K562 (cell line): Measurements from ENCODE around the gene C6orf47. TPM values are rescaled to one million over a fixed set of nuclear protein-coding genes. Genes with fewer than 3 reads are reported as not detected.

Experiments
- CREB1 ChIP-seq, 2 experiments: sonication (generic) in 1 of 2; formaldehyde crosslinking in 1 of 2; IDR thresholded peaks; 2 replicates each; pipeline versions ENCODE4 v1.6.1 to v1.8.0; 2012 to 2022; ENCODE audit warnings: inconsistent platforms in 1 of 2, mild to moderate bottlenecking in 1 of 2, missing genetic modification reagents in 1 of 2, moderate library complexity in 1 of 2
- FOSL1 ChIP-seq: fragments of 200-800 bp; sonication (Bioruptor generic); conservative IDR thresholded peaks from 2 replicates; pipeline ENCODE4 v1.6.1; 2016; ENCODE audit warnings: missing genetic modification characterization, missing compliant biosample characterization
- GMEB1 ChIP-seq: fragments of 250-450 bp; sonication (Bioruptor Pico); IDR thresholded peaks from 2 replicates; pipeline ENCODE4 v1.4.0; 2020; ENCODE audit warnings: mild to moderate bottlenecking
- HMGXB4 ChIP-seq: sonication (generic); formaldehyde crosslinking; IDR thresholded peaks from 2 replicates; pipeline ENCODE4 v1.8.1; 2023; ENCODE audit warnings: mild to moderate bottlenecking, missing genetic modification reagents
- KAT8 ChIP-seq: fragments of 450-650 bp; IDR thresholded peaks from 2 replicates; pipeline ENCODE4 v1.6.1; 2016; ENCODE audit warnings: low read depth, mild to moderate bottlenecking
- KLF1 ChIP-seq: fragments of 450-650 bp; IDR thresholded peaks from 2 replicates; pipeline ENCODE4 v1.6.1; 2016; ENCODE audit warnings: missing genetic modification characterization, missing compliant biosample characterization
- PHTF2 ChIP-seq: fragments of 250-450 bp; sonication (Bioruptor Pico); IDR thresholded peaks from 2 replicates; pipeline ENCODE4 v1.5.0; 2021; ENCODE audit warnings: mild to moderate bottlenecking
- PML ChIP-seq: IDR thresholded peaks from 2 replicates; pipeline ENCODE4 v1.6.1; 2012; ENCODE audit warnings: low read length, inconsistent platforms
- PRPF4 ChIP-seq: fragments of 200-400 bp; formaldehyde crosslinking; IDR thresholded peaks from one replicate; pipeline ENCODE4 v1.6.1; 2017; ENCODE audit warnings: low read length, low read depth, mild to moderate bottlenecking; ENCODE audit not compliant: insufficient read depth, poor library complexity, severe bottlenecking
- RAD51 ChIP-seq: fragments of 450-650 bp; IDR thresholded peaks from 2 replicates; pipeline ENCODE4 v1.7.1; 2016; ENCODE audit warnings: low read depth, mild to moderate bottlenecking, borderline replicate concordance
- RERE ChIP-seq: sonication (generic); formaldehyde crosslinking; IDR thresholded peaks from 2 replicates; pipeline ENCODE4 v1.8.0; 2023; ENCODE audit warnings: missing genetic modification reagents, mild to moderate bottlenecking, borderline replicate concordance
- ZNF57 ChIP-seq: fragments of 450-650 bp; formaldehyde crosslinking; IDR thresholded peaks from 2 replicates; pipeline ENCODE4 v1.4.0; 2020; ENCODE audit warnings: mild to moderate bottlenecking, moderate library complexity
- ZNF717 ChIP-seq: fragments of 250-450 bp; sonication (Bioruptor Pico); IDR thresholded peaks from 2 replicates; pipeline ENCODE4 v1.5.0; 2021
- polyA plus RNA-seq, 8 experiments: library from polyadenylated mRNA; depleted of rRNA in 4 of 8; stranded (reverse) in 5 of 8; unstranded in 3 of 8; fragments of >200 nt; fragmentation: Nextera tagmentation in 2 of 8; fragmentation: Illumina TruSeq in 1 of 8; extraction: Ambion mirVana in 2 of 8; extraction: Trizol in 1 of 8; gene quantifications; 2 replicates each; pipeline versions ENCODE4 v1.2.1 to v1.2.3, GENCODE V29; 2011 to 2014; ENCODE audit warnings: inconsistent platforms in 1 of 8, missing spikeins in 1 of 8
- total RNA-seq, 7 experiments: library from RNA; depleted of rRNA in 6 of 7; stranded (reverse); fragments of >200 nt in 6 of 7; fragmentation: Illumina TruSeq in 2 of 7; extraction: Trizol in 2 of 7; gene quantifications; 2 replicates each; pipeline versions ENCODE4 v1.2.1 to v1.2.3, GENCODE V29; 2011 to 2021; ENCODE audit warnings: low replicate concordance in 1 of 7
- TF ChIP-seq, protein P1 (sequence below): fragments of 250-450 bp; sonication (Bioruptor Pico); IDR thresholded peaks from 2 replicates; pipeline ENCODE4 v1.4.0; 2020; ENCODE audit warnings: mild to moderate bottlenecking, moderate library complexity

C6orf47 gene
- total and polyA plus RNA-seq, 9 of the 15 experiments (the other 6 are each of a cell fraction or from before 2014, with no cell fraction given): 0.14 to 43.8 (median 27.0) TPM

GRCh38 chr6:31620586-31621319 is 39.8 kb downstream of the C6orf47 start, which contains the start of gene PRRC2A (continued):
- TF ChIP-seq ZNF717 (CRISPR knock-in tag) (peak; percentile 29; the same call in 1 of the 2 replicates), PRPF4 (peak; percentile 34), PHTF2 (CRISPR knock-in tag) (0 out of 2 replicates have a peak, but pooled peaks have one; percentile 65), ZNF57 (CRISPR knock-in tag) (no peak), CREB1 (IDR thresholded peaks at IDR 0.05) (no peak; the same call in 1 of the 2 replicates), CREB1 (CRISPR knock-in tag; IDR thresholded peaks at IDR 0.05) (no peak; the same call in 1 of the 2 replicates), FOSL1 (tag) (peak; percentile 8; the same call in 1 of the 2 replicates), RAD51 (no peak), RERE (CRISPR knock-in tag) (peak; percentile 71; the same call in 1 of the 2 replicates), HMGXB4 (CRISPR knock-in tag) (no peak; the same call in 1 of the 2 replicates), PML (no peak), KAT8 (peak; percentile 78), GMEB1 (CRISPR knock-in tag) (peak; percentile 38; the same call in 1 of the 2 replicates), KLF1 (tag) (no peak)
- TF ChIP-seq, protein P1, sequence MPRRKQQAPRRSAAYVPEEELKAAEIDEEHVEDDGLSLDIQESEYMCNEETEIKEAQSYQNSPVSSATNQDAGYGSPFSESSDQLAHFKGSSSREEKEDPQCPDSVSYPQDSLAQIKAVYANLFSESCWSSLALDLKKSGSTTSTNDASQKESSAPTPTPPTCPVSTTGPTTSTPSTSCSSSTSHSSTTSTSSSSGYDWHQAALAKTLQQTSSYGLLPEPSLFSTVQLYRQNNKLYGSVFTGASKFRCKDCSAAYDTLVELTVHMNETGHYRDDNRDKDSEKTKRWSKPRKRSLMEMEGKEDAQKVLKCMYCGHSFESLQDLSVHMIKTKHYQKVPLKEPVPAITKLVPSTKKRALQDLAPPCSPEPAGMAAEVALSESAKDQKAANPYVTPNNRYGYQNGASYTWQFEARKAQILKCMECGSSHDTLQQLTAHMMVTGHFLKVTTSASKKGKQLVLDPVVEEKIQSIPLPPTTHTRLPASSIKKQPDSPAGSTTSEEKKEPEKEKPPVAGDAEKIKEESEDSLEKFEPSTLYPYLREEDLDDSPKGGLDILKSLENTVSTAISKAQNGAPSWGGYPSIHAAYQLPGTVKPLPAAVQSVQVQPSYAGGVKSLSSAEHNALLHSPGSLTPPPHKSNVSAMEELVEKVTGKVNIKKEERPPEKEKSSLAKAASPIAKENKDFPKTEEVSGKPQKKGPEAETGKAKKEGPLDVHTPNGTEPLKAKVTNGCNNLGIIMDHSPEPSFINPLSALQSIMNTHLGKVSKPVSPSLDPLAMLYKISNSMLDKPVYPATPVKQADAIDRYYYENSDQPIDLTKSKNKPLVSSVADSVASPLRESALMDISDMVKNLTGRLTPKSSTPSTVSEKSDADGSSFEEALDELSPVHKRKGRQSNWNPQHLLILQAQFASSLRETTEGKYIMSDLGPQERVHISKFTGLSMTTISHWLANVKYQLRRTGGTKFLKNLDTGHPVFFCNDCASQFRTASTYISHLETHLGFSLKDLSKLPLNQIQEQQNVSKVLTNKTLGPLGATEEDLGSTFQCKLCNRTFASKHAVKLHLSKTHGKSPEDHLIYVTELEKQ (CRISPR knock-in tag): no peak
